Activated T-helper 17 cell treated with anti-CD3 and anti-CD28 coated beads, Interleukin-2, amount 50 U/mL, for 72 hours (primary cell): Measurements from ENCODE around the gene MYOM3. TPM values are rescaled to one million over a fixed set of nuclear protein-coding genes. Genes with fewer than 3 reads are reported as not detected.
"Not testable (repeated sequence)": the region's sequence is repeated elsewhere in the genome, so short reads cannot be mapped to it uniquely, and the experiment has no call there.

Experiments
- ATAC-seq: fragments of 150-1000 bp; cut with Tn5 transposase; replicated peaks from 2 replicates; pipeline ENCODE4 v1.10.0; 2021; ENCODE audit warnings: mild to moderate bottlenecking, moderate library complexity
- H3K27ac Mint-ChIP-seq: one replicate; pipeline ENCODE4 v1.8.0; 2022; ENCODE audit warnings: mixed read lengths
- H3K27me3 Mint-ChIP-seq: one replicate; pipeline ENCODE4 v1.8.0; 2022; ENCODE audit warnings: mixed read lengths
- H3K36me3 Mint-ChIP-seq: one replicate; pipeline ENCODE4 v1.8.0; 2022; ENCODE audit warnings: low read depth, mild to moderate bottlenecking, mixed read lengths
- H3K4me1 Mint-ChIP-seq: one replicate; pipeline ENCODE4 v1.8.0; 2022; ENCODE audit warnings: mixed read lengths
- H3K4me3 Mint-ChIP-seq: one replicate; pipeline ENCODE4 v1.8.0; 2022; ENCODE audit warnings: mild to moderate bottlenecking, mixed read lengths
- H3K9me3 Mint-ChIP-seq: one replicate; pipeline ENCODE4 v1.8.0; 2022; ENCODE audit warnings: mixed read lengths
- total RNA-seq, 2 donors: library from RNA; stranded (reverse); gene quantifications; one replicate each; pipeline ENCODE4 v1.2.3, GENCODE V29; 2022

The MYOM3 gene
- total RNA-seq, 2 donors from 2014 or later: not detected

GRCh38 chr1:24018611-24019580 is 93.0 kb downstream of the MYOM3 start:
- H3K36me3 Mint-ChIP-seq: no peaks in the 10 kb centered on the region
- no peak overlapping the region for H3K4me3 Mint-ChIP-seq
- ATAC-seq: no peak
- H3K27me3 Mint-ChIP-seq: no peaks in the 10 kb centered on the region
- no peaks in the 10 kb centered on the region for H3K4me1 Mint-ChIP-seq
- H3K27ac Mint-ChIP-seq: no peak overlapping the region
- H3K9me3 Mint-ChIP-seq: no peaks in the 10 kb centered on the region

DNA sequence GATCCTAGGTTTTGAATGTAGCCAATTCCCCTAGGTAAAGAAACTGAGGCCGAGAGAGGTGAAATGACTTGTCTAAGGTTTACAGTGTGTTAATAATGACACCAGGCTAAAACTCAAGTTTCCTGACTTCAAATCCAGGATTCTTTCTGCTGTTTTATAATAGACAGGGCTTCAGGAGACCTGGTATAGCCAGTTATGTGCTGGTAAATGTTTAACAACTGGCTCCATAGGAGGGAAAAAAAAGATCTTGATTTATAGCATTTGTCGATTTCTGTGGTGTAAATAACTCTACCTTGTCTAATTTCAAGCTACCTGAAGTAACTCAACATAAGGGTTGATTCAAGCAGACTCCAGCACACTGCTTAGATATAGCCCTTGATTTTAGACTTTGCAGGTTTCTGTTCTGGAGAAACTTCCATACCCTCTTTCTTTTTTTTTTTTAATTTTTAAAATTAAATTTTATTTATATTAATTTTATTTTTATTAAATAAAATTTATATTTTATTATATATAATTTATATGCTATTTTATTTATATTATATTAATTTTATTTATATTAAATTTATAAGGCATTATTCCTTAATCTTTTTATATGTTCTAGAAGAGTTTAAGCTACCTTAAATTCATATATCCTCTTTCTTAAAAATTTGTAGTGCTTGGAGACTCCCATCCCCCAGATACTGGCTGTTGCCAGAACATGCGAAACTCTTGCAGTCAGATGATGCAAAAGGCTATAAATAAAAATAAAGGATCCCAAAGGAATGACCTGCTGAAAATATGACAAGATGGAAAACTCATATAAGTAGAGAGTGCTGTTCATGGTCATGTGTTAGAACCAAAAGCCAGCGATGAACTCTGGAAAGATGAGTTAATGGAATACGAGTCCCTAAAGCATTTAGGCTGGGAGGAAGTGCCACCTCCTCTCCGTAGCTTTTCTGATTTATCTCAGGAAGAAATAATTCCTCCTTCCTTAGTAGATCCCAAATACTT is 96.4 kb downstream of the MYOM3 start:
- Mint-ChIP-seq H3K4me1 (no peaks in the 10 kb centered on the region), H3K9me3 (no peaks in the 10 kb centered on the region), H3K36me3 (no peaks in the 10 kb centered on the region), H3K27me3 (no peaks in the 10 kb centered on the region), H3K27ac (no peak overlapping the region), H3K4me3 (no peak overlapping the region)
- ATAC-seq: no peak

- H3K9me3 Mint-ChIP-seq, H3K36me3 Mint-ChIP-seq, H3K27me3 Mint-ChIP-seq, H3K4me1 Mint-ChIP-seq, H3K27ac Mint-ChIP-seq, H3K4me3 Mint-ChIP-seq, ATAC-seq: not testable (repeated sequence)
Observed at GRCh38 chr1:24012878-24013277, 99.1 kb downstream of the MYOM3 start.

GRCh38 chr1:24010650-24011049 is 101.3 kb downstream of the MYOM3 start:
- no peak overlapping the region for H3K4me3 Mint-ChIP-seq
- no peaks in the 10 kb centered on the region for H3K9me3 Mint-ChIP-seq
- H3K36me3 Mint-ChIP-seq: no peaks in the 10 kb centered on the region
- H3K4me1 Mint-ChIP-seq: no peaks in the 10 kb centered on the region
- H3K27ac Mint-ChIP-seq: no peak overlapping the region
- no peak for ATAC-seq
- H3K27me3 Mint-ChIP-seq: no peaks in the 10 kb centered on the region

GRCh38 chr1:24009406-24009805 is 102.5 kb downstream of the MYOM3 start:
- ATAC-seq: no peak
- H3K27me3 Mint-ChIP-seq: peaks cover 3% of the 10 kb centered on the region
- H3K4me3 Mint-ChIP-seq: no peak overlapping the region
- no peaks in the 10 kb centered on the region for H3K9me3 Mint-ChIP-seq
- H3K27ac Mint-ChIP-seq: no peak overlapping the region
- H3K36me3 Mint-ChIP-seq: no peaks in the 10 kb centered on the region
- no peaks in the 10 kb centered on the region for H3K4me1 Mint-ChIP-seq

- not testable (repeated sequence) for ATAC-seq, H3K4me1 Mint-ChIP-seq, H3K27ac Mint-ChIP-seq, H3K36me3 Mint-ChIP-seq, H3K27me3 Mint-ChIP-seq, H3K9me3 Mint-ChIP-seq, H3K4me3 Mint-ChIP-seq
Observed at GRCh38 chr1:24008574-24009184, 103.3 kb downstream of the MYOM3 start.

DNA sequence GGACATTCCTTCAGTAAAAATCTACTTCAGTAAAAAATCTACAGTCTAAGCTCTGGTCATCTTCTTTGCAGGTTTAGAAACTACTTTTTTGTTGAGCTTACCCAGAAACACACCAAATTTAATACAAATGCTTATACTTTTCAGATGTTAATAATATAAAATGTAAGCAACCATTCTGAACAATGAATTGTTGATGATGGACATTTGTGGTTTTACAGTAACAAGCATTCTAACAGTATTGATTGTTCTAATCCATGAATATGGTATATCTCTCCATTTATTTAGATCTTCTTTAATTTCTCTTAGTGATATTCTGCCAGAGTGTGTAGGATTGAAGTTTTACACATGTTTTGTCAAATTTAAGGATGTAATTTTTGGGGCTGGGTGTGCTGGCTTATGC is 104.9 kb downstream of the MYOM3 start:
- Mint-ChIP-seq H3K4me3 (no peak overlapping the region), H3K9me3 (no peaks in the 10 kb centered on the region), H3K27me3 (peaks cover 11% of the 10 kb centered on the region), H3K4me1 (no peaks in the 10 kb centered on the region), H3K36me3 (no peaks in the 10 kb centered on the region), H3K27ac (no peak overlapping the region)
- no peak for ATAC-seq

Other genes starting within 250 kb of the MYOM3 start
- gene FUCA1, start 243.8 kb downstream of the MYOM3 start, total RNA-seq: 1 to 10 TPM; 4.8 to 5.2 TPM
- under 1 TPM; 0.04 to 0.08 TPM for gene CNR2, start 198.8 kb downstream of the MYOM3 start, total RNA-seq
- gene PNRC2, start 152.3 kb downstream of the MYOM3 start, total RNA-seq: 100 to 1,000 TPM; 112 to 125 TPM
- 100 to 1,000 TPM; 168 to 199 TPM for gene SRSF10, start 131.8 kb downstream of the MYOM3 start, total RNA-seq
- gene IL22RA1, start 31.0 kb upstream of the MYOM3 start, total RNA-seq: not detected
- 1 to 10 TPM; 1.6 to 9.2 TPM for gene IFNLR1, start 75.2 kb upstream of the MYOM3 start, total RNA-seq
- gene GRHL3, start 207.2 kb upstream of the MYOM3 start, total RNA-seq: not detected